ENCODE results near the gene RAB20. TPM values are rescaled to one million over a fixed set of nuclear protein-coding genes. Genes with fewer than 3 reads are reported as not detected.

The RAB20 gene
- total and polyA plus RNA-seq, 10 donors = 19.1 to 96.4 (median 52.8) TPM

GRCh38 chr13:110506859-110507566, 54.5 kb downstream of the RAB20 start:
- H3K4me1 ChIP-seq = peaks cover 0 to 53% (median 25%) of the 10 kb centered on the region in 6 donors
- no peaks in the 10 kb centered on the region for H3K9me3 ChIP-seq
- TF ChIP-seq CTCF (IDR thresholded peaks at IDR 0.05 in 8 of 11, conservative IDR thresholded peaks at IDR 0.05 in 3 of 11) = no peak
- TF ChIP-seq POLR2AphosphoS5 (IDR thresholded peaks at IDR 0.05) = peak in 1 of 3 donors; percentile 24
- intact Hi-C loops (cut with DNase I; ENCODE audit: low total_unique reads) = no loop called here
- H3K4me3 ChIP-seq = no peak overlapping the region
- WGBS, 5 donors = 70 to 80% (median 72%) methylated on average over 17 of the region's 17 CpGs
- no peaks in the 10 kb centered on the region for H3K27me3 ChIP-seq (replicated peaks in 1 of 7)
- peaks cover 0 to 85% (median 17%) of the 10 kb centered on the region in 6 donors for H3K36me3 ChIP-seq
- no peak for DNase-seq
- H3K27ac ChIP-seq = peak overlapping the region in 1 of 8 donors; percentile 16

- Histone ChIP-seq H3K27me3 (replicated peaks in 1 of 7) (no peaks in the 10 kb centered on the region), H3K9me3 (no peaks in the 10 kb centered on the region), H3K4me1 (peaks cover 0 to 53% (median 25%) of the 10 kb centered on the region in 6 donors), H3K4me3 (no peak overlapping the region), H3K36me3 (peaks cover 0 to 85% (median 15%) of the 10 kb centered on the region in 6 donors), H3K27ac (peak overlapping the region in 1 of 8 donors; percentile 16)
- DNase-seq = no peak
- TF ChIP-seq POLR2AphosphoS5 (IDR thresholded peaks at IDR 0.05) (peak in 1 of 3 donors; percentile 26), POLR2A (IDR thresholded peaks at IDR 0.05) (no peak), CTCF (IDR thresholded peaks at IDR 0.05 in 8 of 11, conservative IDR thresholded peaks at IDR 0.05 in 3 of 11) (no peak)
- intact Hi-C loops (cut with DNase I; ENCODE audit: low total_unique reads) = no loop called here
- WGBS, 5 donors = 85 to 95% (median 91%) methylated on average over 15 to 18 of the region's 18 CpGs
These were observed 55.1 kb downstream of the RAB20 start for GRCh38 chr13:110506396-110506795.

- H3K27ac ChIP-seq = no peak overlapping the region
- intact Hi-C loops (cut with DNase I; ENCODE audit: low total_unique reads) = no loop called here
- 86 to 92% (median 91%) methylated on average over 10 of the region's 10 CpGs for WGBS, 5 donors
- TF ChIP-seq CTCF (IDR thresholded peaks at IDR 0.05 in 8 of 11, conservative IDR thresholded peaks at IDR 0.05 in 3 of 11) (no peak), POLR2AphosphoS5 (IDR thresholded peaks at IDR 0.05) (peak in 1 of 3 donors; percentile 15), POLR2A (IDR thresholded peaks at IDR 0.05) (no peak)
- H3K4me1 ChIP-seq = peaks cover 0 to 52% (median 25%) of the 10 kb centered on the region in 6 donors
- no peak for DNase-seq
- no peak overlapping the region for H3K4me3 ChIP-seq
- no peaks in the 10 kb centered on the region for H3K27me3 ChIP-seq (replicated peaks in 1 of 7)
- peaks cover 0 to 4% (median 0%) of the 10 kb centered on the region in 8 donors for H3K9me3 ChIP-seq
- peaks cover 0 to 85% (median 16%) of the 10 kb centered on the region in 6 donors for H3K36me3 ChIP-seq
These were observed 55.9 kb downstream of the RAB20 start for GRCh38 chr13:110505594-110505993.

- no peak for DNase-seq
- Histone ChIP-seq H3K27ac (peak overlapping the region in 2 of 8 donors; percentile 39 to 48), H3K27me3 (replicated peaks in 1 of 7) (no peaks in the 10 kb centered on the region), H3K4me3 (no peak overlapping the region), H3K36me3 (peaks cover 0 to 92% (median 16%) of the 10 kb centered on the region in 6 donors), H3K9me3 (peaks cover 0 to 11% (median 0%) of the 10 kb centered on the region in 8 donors), H3K4me1 (peaks cover 0 to 36% (median 12%) of the 10 kb centered on the region in 6 donors)
- WGBS, 5 donors = 84 to 95% (median 88%) methylated on average over 8 to 18 of the region's 18 CpGs
- intact Hi-C loops (cut with DNase I; ENCODE audit: low total_unique reads) = no loop called here
- TF ChIP-seq POLR2AphosphoS5 (IDR thresholded peaks at IDR 0.05) (no peak), CTCF (IDR thresholded peaks at IDR 0.05 in 8 of 11, conservative IDR thresholded peaks at IDR 0.05 in 3 of 11) (no peak), POLR2A (IDR thresholded peaks at IDR 0.05) (no peak)
These were observed 57.5 kb downstream of the RAB20 start for GRCh38 chr13:110503979-110504499.

Measured in spleen (tissue), 11 donors.